ENCODE results near the gene AFMID. TPM values are rescaled to one million over a fixed set of nuclear protein-coding genes. Genes with fewer than 3 reads are reported as not detected.

Gene AFMID
- total and polyA plus RNA-seq, 2 of the 8 experiments (the other 6 are each of a cell fraction or from before 2014, with no cell fraction given): 49.0 to 53.0 TPM

GRCh38 chr17:78146471-78146869 lies 40.7 kb upstream of the AFMID start:
- Histone ChIP-seq H2AFZ (ENCODE audit: low read length) (no peak overlapping the region), H3K36me3 (ENCODE audit: control insufficient read depth in 2 of 4, insufficient read depth in 4 of 4, low read length in 3 of 4) (no peaks in the 10 kb centered on the region), H2BK120ac (replicated peaks; ENCODE audit: low read depth, low read length) (no peak overlapping the region), H4K91ac (replicated peaks; ENCODE audit: insufficient read length, low read length) (no peak overlapping the region), H2BK5ac (ENCODE audit: low read depth, low read length) (no peak overlapping the region), H2BK12ac (ENCODE audit: low read depth, low read length) (no peak overlapping the region), H3K79me2 (ENCODE audit: control insufficient read depth in 1 of 2, insufficient read depth in 2 of 2, low read length in 2 of 2) (no peaks in the 10 kb centered on the region), H3K9me3 (ENCODE audit: insufficient read depth in 2 of 2, low read depth in 1 of 2, low read length in 1 of 2) (no peaks in the 10 kb centered on the region), H2BK20ac (ENCODE audit: low read length) (no peak overlapping the region), H3K9ac (replicated peaks in 1 of 4; ENCODE audit: extremely low read depth in 1 of 4, low read depth in 3 of 4, low read length in 3 of 4) (no peak overlapping the region), H3K4ac (replicated peaks; ENCODE audit: insufficient read length, low read depth, low read length) (no peak overlapping the region), H3K18ac (ENCODE audit: extremely low read depth, low read length) (no peak overlapping the region), H3K79me1 (ENCODE audit: low read depth, low read length) (no peaks in the 10 kb centered on the region), H3K27me3 (replicated peaks in 1 of 4; ENCODE audit: control insufficient read depth in 3 of 4, extremely low read depth in 1 of 4, insufficient read depth in 3 of 4, low read length in 3 of 4) (0 out of 7 replicates have a peak, but pooled peaks cover 0 to 2% (median 0%) of the 10 kb centered on the region in 4 experiments), H2AK5ac (ENCODE audit: low read depth, low read length) (no peak overlapping the region), H3K23ac (ENCODE audit: insufficient read length) (no peak overlapping the region), H3K14ac (ENCODE audit: insufficient read length) (no peak overlapping the region), H3K27ac (ENCODE audit: low read depth, low read length) (no peak overlapping the region), H2BK15ac (ENCODE audit: low read length) (0 out of 2 replicates have a peak overlapping the region, but pooled peaks have one; percentile 29), H3K4me2 (ENCODE audit: insufficient read depth in 1 of 2, low read depth in 2 of 2, low read length in 2 of 2) (no peak overlapping the region), H4K8ac (ENCODE audit: extremely low read depth, insufficient read depth, low read length) (no peak overlapping the region), H3K23me2 (ENCODE audit: low read depth, low read length) (no peaks in the 10 kb centered on the region), H3K4me3 (ENCODE audit: extremely low read depth in 1 of 4, insufficient read depth in 2 of 4, low read depth in 3 of 4, low read length in 4 of 4) (no peak overlapping the region), H3K56ac (replicated peaks; ENCODE audit: insufficient read length, low read depth, low read length) (no peak overlapping the region), H4K5ac (ENCODE audit: insufficient read length, low read depth, low read length) (no peak overlapping the region), H3K4me1 (replicated peaks in 1 of 4; ENCODE audit: control insufficient read depth in 3 of 4, insufficient read depth in 4 of 4, low read length in 3 of 4) (no peaks in the 10 kb centered on the region; a peak in 2 of 7 replicates), H4K20me1 (replicated peaks in 1 of 2; ENCODE audit: control insufficient read depth in 1 of 2, insufficient read depth in 2 of 2, low read length in 2 of 2) (peaks cover 0 to under 1% of the 10 kb centered on the region in 2 experiments)
- POLR2A ChIA-PET (ENCODE audit: partially characterized antibody): interaction anchor here (1.2 to 2.2 kb wide), 2 partner anchors 23 to 29 kb away, joined by 3 to 8 read pairs; no protein-coding TSS in a partner anchor
- FAIRE-seq (no peak), DNase-seq (ENCODE audit: low read depth in 1 of 2, low spot score in 2 of 2) (no peak)
- peak; percentile 74 for TF ChIP-seq KDM1A (IDR thresholded peaks at IDR 0.05; ENCODE audit: borderline replicate concordance, low read length)
- no peak for TF ChIP-seq CBX5 (IDR thresholded peaks at IDR 0.05; ENCODE audit: low read depth, low read length)
- TF ChIP-seq NANOG (IDR thresholded peaks at IDR 0.05; ENCODE audit: insufficient read depth, low read depth, low read length, poor library complexity, severe bottlenecking): no peak
- WGBS, 2 experiments (ENCODE audit: extremely low coverage in 1 of 2, insufficient coverage in 1 of 2, insufficient read length in 1 of 2, insufficient replicate concordance in 2 of 2, low coverage in 1 of 2, low lambda C conversion rate in 2 of 2, missing lambda C conversion rate in 1 of 2): 87% methylated on average over 7 of the region's 7 CpGs; no CpG with 5 or more reads in 1 of the 2 experiments
- CTCF ChIA-PET (ENCODE audit: partially characterized antibody): interaction anchor here (0.6 to 1.5 kb wide), 5 partner anchors 9 to 260 kb away, joined by 3 to 5 read pairs (median 4); partner anchors contain the start of gene AFMID

All from H1 (cell line).